Right lobe of liver (tissue), 6 donors: ENCODE measurements around the gene PLEKHG4B. TPM values are rescaled to one million over a fixed set of nuclear protein-coding genes. Genes with fewer than 3 reads are reported as not detected.

Experiments used
- ATAC-seq, 4 donors: fragments of 200-7000 bp; cut with Tn5 transposase; one replicate each; pipeline ENCODE4 v1.9.1; 2020; ENCODE audit warnings: mild to moderate bottlenecking in 4 of 4, moderate library complexity in 4 of 4
- DNase-seq, 3 donors: peaks; one replicate each; pipeline ENCODE4 v3.0.0-alpha.2; 2020
- H3K27ac ChIP-seq, 3 donors: fragments of 200-600 bp; one replicate each; pipeline ENCODE4 v1.8.0; 2022
- H3K27me3 ChIP-seq, 2 donors: fragments of 200-600 bp; one replicate each; pipeline ENCODE4 v1.8.0; 2022
- H3K36me3 ChIP-seq, 4 donors: fragments of 200-600 bp; sonication (generic) in 1 of 4; one replicate each; pipeline versions ENCODE4 v1.5.1 to v1.8.0; 2017 to 2022; ENCODE audit warnings: control low read depth in 1 of 4
- H3K4me1 ChIP-seq, 4 donors: fragments of 200-600 bp; sonication (generic) in 1 of 4; one replicate each; pipeline versions ENCODE4 v1.5.1 to v1.8.0; 2017 to 2022; ENCODE audit warnings: control low read depth in 1 of 4
- H3K4me3 ChIP-seq, 3 donors: fragments of 200-600 bp; one replicate each; pipeline ENCODE4 v1.8.0; 2022
- H3K9me3 ChIP-seq, 4 donors: fragments of 200-600 bp; sonication (generic) in 1 of 4; one replicate each; pipeline versions ENCODE4 v1.5.1 to v1.8.0; 2017 to 2022; ENCODE audit warnings: control low read depth in 1 of 4
- CTCF ChIP-seq, 4 donors: fragments of 200-600 bp in 3 of 4; fragments of 450-650 bp in 1 of 4; IDR thresholded peaks; one replicate each; pipeline versions ENCODE4 v1.5.1 to v1.8.0; 2016 to 2022; ENCODE audit warnings: antibody characterized with exemption in 4 of 4, mild to moderate bottlenecking in 2 of 4
- POLR2A ChIP-seq: fragments of 450-650 bp; IDR thresholded peaks from one replicate; pipeline ENCODE4 v1.6.1; 2017; ENCODE audit warnings: antibody characterized with exemption, mild to moderate bottlenecking
- WGBS: methylation state at CpG from one replicate; pipeline ENCODE4 v1.1.6; 2018; ENCODE audit warnings: low coverage, low lambda C conversion rate; ENCODE audit not compliant: insufficient coverage; ENCODE audit errors: missing lambda C conversion rate; 5-methylcytosine and 5-hydroxymethylcytosine counted together
- intact Hi-C, 2 donors: fragments of 100-400 bp; cut with DNase I; formaldehyde crosslinking; loops; one replicate each; pipeline versions ENCODE4 v1.11.2 to v1.14.1; 2022
- total RNA-seq, 6 experiments: library from RNA; depleted of rRNA in 2 of 6; stranded (reverse); fragments of >200 nt in 2 of 6; fragmentation: NEBNext Ultra II Directional in 3 of 6; extraction: Animal tissue kit (Norgen Biotek cat#: 25700) in 3 of 6; gene quantifications; one replicate each; pipeline versions ENCODE4 v1.1.0 to v1.2.4, GENCODE V29; 2016 to 2023
- donor health status: DM: no; HTN: yes; CAD: no.
- donor health status: DM: no; HTN: no; CAD: no.
- donor health status: DM: no; HTN: no; CAD: no.
- donor health status: DM: no; HTN: yes; CAD: no.
- donor health status: DM: no; HTN: yes; CAD: no.

PLEKHG4B gene
- total RNA-seq, 6 experiments from 2014 or later = 0.13 to 0.18 TPM; not detected in 4

- intact Hi-C loops = no loop called here
- Histone ChIP-seq H3K27me3 (no peaks in the 10 kb centered on the region), H3K27ac (no peak overlapping the region), H3K4me1 (peaks cover 0 to 9% (median 2%) of the 10 kb centered on the region in 4 donors), H3K4me3 (no peak overlapping the region), H3K9me3 (no peaks in the 10 kb centered on the region), H3K36me3 (no peaks in the 10 kb centered on the region)
- 37% methylated on average over 2 of the region's 21 CpGs for WGBS
- DNase-seq (peak in 1 of 3 donors; percentile 57), ATAC-seq (no peak)
- TF ChIP-seq POLR2A (no peak), CTCF (IDR thresholded peaks at IDR 0.05) (no peak)
Observed at GRCh38 chr5:187617-188451, 95.9 kb downstream of the PLEKHG4B start.

GRCh38 chr5:188488-189481 lies 96.8 kb downstream of the PLEKHG4B start:
- WGBS = 30% methylated on average over 17 of the region's 37 CpGs
- intact Hi-C loops = no loop called here
- Histone ChIP-seq H3K36me3 (no peaks in the 10 kb centered on the region), H3K27ac (no peak overlapping the region), H3K4me1 (peaks cover 0 to 9% (median 2%) of the 10 kb centered on the region in 4 donors), H3K9me3 (no peaks in the 10 kb centered on the region), H3K27me3 (no peaks in the 10 kb centered on the region), H3K4me3 (no peak overlapping the region)
- peak; percentile 83 to 94 (median 86) for ATAC-seq
- TF ChIP-seq CTCF (IDR thresholded peaks at IDR 0.05) (peak; percentile 88 to 96 (median 92)), POLR2A (no peak)
- DNase-seq = peak; percentile 86 to 88 (median 88)

GRCh38 chr5:189486-189885 lies 97.5 kb downstream of the PLEKHG4B start:
- H3K36me3 ChIP-seq = no peaks in the 10 kb centered on the region
- WGBS = 90% methylated on average over 2 of the region's 10 CpGs
- no peak for ATAC-seq
- DNase-seq = peak in 1 of 3 donors; percentile 31
- no peak overlapping the region for H3K4me3 ChIP-seq
- intact Hi-C loops = no loop called here
- no peaks in the 10 kb centered on the region for H3K27me3 ChIP-seq
- no peak overlapping the region for H3K27ac ChIP-seq
- peaks cover 0 to 9% (median 2%) of the 10 kb centered on the region in 4 donors for H3K4me1 ChIP-seq
- no peak for TF ChIP-seq POLR2A
- no peak for TF ChIP-seq CTCF (IDR thresholded peaks at IDR 0.05)
- H3K9me3 ChIP-seq = no peaks in the 10 kb centered on the region

GRCh38 chr5:189976-190365 lies 98.0 kb downstream of the PLEKHG4B start:
- ATAC-seq = no peak
- no peak overlapping the region for H3K27ac ChIP-seq
- 64% methylated on average over 7 of the region's 11 CpGs for WGBS

More at GRCh38 chr5:189976-190365, 98.0 kb downstream of the PLEKHG4B start:
- peaks cover 0 to 9% (median 2%) of the 10 kb centered on the region in 4 donors for H3K4me1 ChIP-seq
- H3K36me3 ChIP-seq = no peaks in the 10 kb centered on the region
- H3K27me3 ChIP-seq = no peaks in the 10 kb centered on the region
- intact Hi-C loops = no loop called here
- H3K9me3 ChIP-seq = no peaks in the 10 kb centered on the region
- peak in 1 of 3 donors; percentile 52 for DNase-seq
- H3K4me3 ChIP-seq = no peak overlapping the region
- no peak for TF ChIP-seq POLR2A
- TF ChIP-seq CTCF (IDR thresholded peaks at IDR 0.05) = no peak
